WTC11 (cell line): ENCODE data around the gene SLC35E3. TPM values are rescaled to one million over a fixed set of nuclear protein-coding genes. Genes with fewer than 3 reads are reported as not detected.

Experiments used
- ATAC-seq: fragments of 200-7000 bp; cut with Tn5 transposase; 2 replicates; pipeline ENCODE4 v1.10.0; 2021; ENCODE audit warnings: mild to moderate bottlenecking, moderate library complexity
- CTCF ChIA-PET: fragments of 300-600 bp; sonication (Branson Sonifier 250); formaldehyde crosslinking; loops from one replicate; lab custom pipeline; 2021; ENCODE audit warnings: antibody characterized with exemption; lab: Charles Lee
- POLR2A ChIA-PET: fragments of 350-600 bp; sonication (Branson Sonifier 250); formaldehyde crosslinking; loops from one replicate; lab custom pipeline; 2021; ENCODE audit warnings: antibody characterized with exemption; lab: Charles Lee
- DNase-seq: peaks from one replicate; pipeline ENCODE4 v3.0.0; 2021; ENCODE audit warnings: low spot score
- H3K27ac Mint-ChIP-seq: 2 replicates; pipeline ENCODE4 v1.8.0; 2021; ENCODE audit warnings: mixed read lengths
- H3K27me3 Mint-ChIP-seq: 2 replicates; pipeline ENCODE4 v1.8.0; 2021; ENCODE audit warnings: low read depth, mild to moderate bottlenecking, moderate library complexity, mixed read lengths
- H3K36me3 Mint-ChIP-seq: 2 replicates; pipeline ENCODE4 v1.8.0; 2021; ENCODE audit warnings: mixed read lengths
- H3K4me1 Mint-ChIP-seq: 2 replicates; pipeline ENCODE4 v1.8.0; 2022; ENCODE audit warnings: mixed read lengths
- H3K4me3 Mint-ChIP-seq: 2 replicates; pipeline ENCODE4 v1.8.0; 2021; ENCODE audit warnings: mild to moderate bottlenecking, moderate library complexity, mixed read lengths
- H3K9me3 Mint-ChIP-seq: 2 replicates; pipeline ENCODE4 v1.8.0; 2021; ENCODE audit warnings: mixed read lengths
- ARID4B ChIP-seq: sonication (generic); formaldehyde crosslinking; IDR thresholded peaks from 2 replicates; pipeline ENCODE4 v1.8.0; 2023; ENCODE audit warnings: missing genetic modification reagents, mild to moderate bottlenecking, borderline replicate concordance
- ATF6 ChIP-seq: sonication (generic); formaldehyde crosslinking; IDR thresholded peaks from 2 replicates; pipeline ENCODE4 v1.8.1; 2023; ENCODE audit warnings: mild to moderate bottlenecking, missing genetic modification reagents
- HMGA2 ChIP-seq: fragments of 250-450 bp; sonication (Bioruptor Pico); IDR thresholded peaks from 2 replicates; pipeline ENCODE4 v1.4.0; 2021; ENCODE audit warnings: mild to moderate bottlenecking, moderate library complexity
- MXD4 ChIP-seq: fragments of 250-450 bp; sonication (Bioruptor Pico); IDR thresholded peaks from 2 replicates; pipeline ENCODE4 v1.8.0; 2021; ENCODE audit warnings: mild to moderate bottlenecking, moderate library complexity, borderline replicate concordance
- NFATC4 ChIP-seq: fragments of 250-450 bp; sonication (Bioruptor Pico); IDR thresholded peaks from 2 replicates; pipeline ENCODE4 v1.9.0; 2021; ENCODE audit warnings: mild to moderate bottlenecking
- PRDM15 ChIP-seq: sonication (generic); formaldehyde crosslinking; IDR thresholded peaks from 2 replicates; pipeline ENCODE4 v1.8.0; 2022; ENCODE audit warnings: missing genetic modification reagents
- PRRX2 ChIP-seq: fragments of 250-450 bp; sonication (Bioruptor Pico); IDR thresholded peaks from 2 replicates; pipeline ENCODE4 v1.8.0; 2021; ENCODE audit warnings: mild to moderate bottlenecking
- ZBTB43 ChIP-seq: sonication (generic); formaldehyde crosslinking; IDR thresholded peaks from 2 replicates; pipeline ENCODE4 v1.8.1; 2023; ENCODE audit warnings: mild to moderate bottlenecking, missing genetic modification reagents
- ZNF121 ChIP-seq: sonication (generic); formaldehyde crosslinking; IDR thresholded peaks from 2 replicates; pipeline ENCODE4 v1.8.0; 2023; ENCODE audit warnings: missing genetic modification reagents
- ZNF281 ChIP-seq: sonication (generic); formaldehyde crosslinking; IDR thresholded peaks from 2 replicates; pipeline ENCODE4 v1.8.0; 2023; ENCODE audit warnings: mild to moderate bottlenecking, missing genetic modification reagents
- ZSCAN18 ChIP-seq: fragments of 250-450 bp; sonication (Bioruptor Pico); IDR thresholded peaks from 2 replicates; pipeline ENCODE4 v2.1.2; 2022; ENCODE audit warnings: mild to moderate bottlenecking, moderate library complexity
- total RNA-seq: library from RNA; stranded (reverse); gene quantifications from 3 replicates; pipeline ENCODE4 v1.2.3, GENCODE V29; 2021

The SLC35E3 gene
- total RNA-seq, 1 experiment from 2014 or later = 11.3 TPM

- ChIA-PET CTCF (interaction anchor here (2.5 kb wide), 1 partner anchor 43 kb away, joined by 7 read pairs; no protein-coding TSS in a partner anchor), POLR2A (no interaction called here)
- Mint-ChIP-seq H3K9me3 (no peaks in the 10 kb centered on the region), H3K27me3 (no peaks in the 10 kb centered on the region), H3K4me1 (peaks cover 10% of the 10 kb centered on the region), H3K4me3 (no peak overlapping the region), H3K27ac (peak overlapping the region; percentile 83; the same call in 1 of the 2 replicates), H3K36me3 (no peaks in the 10 kb centered on the region)
- TF ChIP-seq MXD4 (CRISPR knock-in tag) = no peak
- TF ChIP-seq NFATC4 = no peak
- TF ChIP-seq ZNF281 (CRISPR knock-in tag) = no peak
- TF ChIP-seq ZBTB43 (CRISPR knock-in tag) = no peak
- TF ChIP-seq ZSCAN18 = no peak
- no peak for TF ChIP-seq PRDM15 (CRISPR knock-in tag)
- DNase-seq (no peak), ATAC-seq (no peak)
Measured at GRCh38 chr12:68786929-68787328, 41.0 kb downstream of the SLC35E3 start.

GRCh38 chr12:68788554-68789143, 42.7 kb downstream of the SLC35E3 start:
- H3K4me3 Mint-ChIP-seq = no peak overlapping the region
- no peak for TF ChIP-seq PRRX2 (CRISPR knock-in tag)
- 0 out of 2 replicates have a peak, but pooled peaks have one; percentile 36 for TF ChIP-seq ZNF121 (CRISPR knock-in tag)
- no peak for TF ChIP-seq ATF6 (CRISPR knock-in tag)
- no peak for TF ChIP-seq ARID4B
- TF ChIP-seq HMGA2 (CRISPR knock-in tag) = no peak
- CTCF ChIA-PET = no interaction called here
- POLR2A ChIA-PET = no interaction called here
- H3K27me3 Mint-ChIP-seq = no peaks in the 10 kb centered on the region
- H3K27ac Mint-ChIP-seq = no peak overlapping the region
- DNase-seq (no peak), ATAC-seq (no peak)
- H3K36me3 Mint-ChIP-seq = no peaks in the 10 kb centered on the region
- H3K4me1 Mint-ChIP-seq = peaks cover 15% of the 10 kb centered on the region
- no peaks in the 10 kb centered on the region for H3K9me3 Mint-ChIP-seq
